Measurements from ENCODE around the gene MITD1. TPM values are rescaled to one million over a fixed set of nuclear protein-coding genes. Genes with fewer than 3 reads are reported as not detected.
"Not testable (repeated sequence)": the region's sequence is repeated elsewhere in the genome, so short reads cannot be mapped to it uniquely, and the experiment has no call there.

MITD1 gene
- total RNA-seq, 1 experiment from 2014 or later, result 42.0 TPM

DNA sequence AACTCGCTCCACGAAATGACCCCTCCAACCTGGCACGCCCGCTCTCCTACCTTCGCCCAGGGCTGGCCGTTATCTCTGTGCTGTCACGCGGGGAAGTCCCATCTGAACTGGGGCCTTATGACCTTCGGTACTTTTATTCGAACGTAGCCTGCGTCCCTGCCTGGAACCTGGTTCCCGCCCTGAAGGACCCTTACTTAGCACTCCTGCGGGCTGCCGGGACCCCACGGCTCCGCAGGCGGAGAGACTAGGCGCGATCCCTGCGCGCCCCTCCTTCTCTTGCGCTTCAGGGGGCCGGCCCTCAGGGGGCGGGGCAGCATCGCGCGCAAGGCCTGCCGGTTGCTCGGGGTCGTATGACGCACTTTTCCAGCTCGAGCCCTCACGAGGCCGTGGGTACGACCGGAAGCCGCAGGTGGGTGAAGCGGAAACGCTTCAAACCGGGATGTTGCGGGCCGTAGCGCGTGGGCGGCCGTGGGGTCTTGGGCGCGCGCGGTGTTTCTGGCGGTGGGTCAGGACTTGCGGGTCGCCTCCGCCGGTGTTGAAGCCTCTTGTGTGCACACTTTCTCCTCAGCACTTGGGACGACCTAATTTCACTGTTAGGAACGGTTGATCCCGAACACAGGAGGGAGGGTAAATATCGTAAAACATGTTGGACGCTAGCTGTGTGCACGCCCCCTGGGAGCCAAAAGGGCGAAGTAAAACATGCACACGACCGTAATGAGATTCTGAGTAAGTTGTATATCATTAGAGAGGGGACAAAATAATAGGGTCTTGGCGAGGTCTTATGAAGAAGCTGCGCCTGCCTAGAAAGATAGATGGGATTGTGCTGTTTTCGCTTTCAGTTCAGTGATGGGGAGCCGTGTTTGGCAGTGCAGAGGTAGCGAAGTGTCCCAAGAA, 26.0 kb downstream of the MITD1 start, which contains the start of the genes LIPT1 and TSGA10:
TSS of gene LIPT1 (plus strand) at position 325 of the 894 bp plus-strand sequence. CDS start 6,991 bp downstream, outside the sequence.
TSS of gene TSGA10 (minus strand) at position 300 of the 894 bp plus-strand sequence. CDS start 45,503 bp downstream, outside the sequence.
- DNase-seq (ENCODE audit: low read depth), result peak; percentile 86

DNA sequence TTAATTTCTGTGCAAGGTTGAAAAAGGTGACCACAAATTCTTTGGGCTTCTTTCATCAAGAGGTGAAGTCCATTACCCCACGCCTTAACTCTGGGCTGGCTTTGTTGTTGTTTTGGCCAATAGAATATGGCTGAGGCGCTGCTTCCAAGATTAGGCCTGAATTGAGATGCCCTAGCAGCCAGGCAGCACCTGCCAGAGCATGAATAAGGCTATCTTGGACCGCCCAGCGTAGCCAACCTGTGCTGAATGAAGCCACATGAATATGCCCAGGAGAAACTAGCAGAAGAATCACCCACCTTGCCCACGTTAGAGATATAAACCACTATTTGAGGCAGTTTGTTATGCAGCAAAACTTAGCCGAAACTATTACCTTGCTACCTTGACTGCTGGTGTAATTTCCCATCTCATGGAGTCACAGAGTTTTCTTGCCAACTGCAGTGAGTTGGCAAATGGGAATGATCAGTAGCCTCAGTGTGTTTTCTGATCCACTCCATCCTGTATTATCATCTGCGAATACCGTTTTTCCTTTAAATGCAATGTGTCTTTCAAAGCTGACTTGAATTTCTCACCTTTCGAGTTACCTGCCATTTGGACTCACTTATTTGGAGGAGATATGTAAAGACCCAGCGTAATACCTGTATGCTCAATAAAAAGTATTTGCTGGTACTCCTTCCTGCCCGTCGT, 26.8 kb downstream of the MITD1 start:
- peak; percentile 6 for DNase-seq (ENCODE audit: low read depth)

DNA sequence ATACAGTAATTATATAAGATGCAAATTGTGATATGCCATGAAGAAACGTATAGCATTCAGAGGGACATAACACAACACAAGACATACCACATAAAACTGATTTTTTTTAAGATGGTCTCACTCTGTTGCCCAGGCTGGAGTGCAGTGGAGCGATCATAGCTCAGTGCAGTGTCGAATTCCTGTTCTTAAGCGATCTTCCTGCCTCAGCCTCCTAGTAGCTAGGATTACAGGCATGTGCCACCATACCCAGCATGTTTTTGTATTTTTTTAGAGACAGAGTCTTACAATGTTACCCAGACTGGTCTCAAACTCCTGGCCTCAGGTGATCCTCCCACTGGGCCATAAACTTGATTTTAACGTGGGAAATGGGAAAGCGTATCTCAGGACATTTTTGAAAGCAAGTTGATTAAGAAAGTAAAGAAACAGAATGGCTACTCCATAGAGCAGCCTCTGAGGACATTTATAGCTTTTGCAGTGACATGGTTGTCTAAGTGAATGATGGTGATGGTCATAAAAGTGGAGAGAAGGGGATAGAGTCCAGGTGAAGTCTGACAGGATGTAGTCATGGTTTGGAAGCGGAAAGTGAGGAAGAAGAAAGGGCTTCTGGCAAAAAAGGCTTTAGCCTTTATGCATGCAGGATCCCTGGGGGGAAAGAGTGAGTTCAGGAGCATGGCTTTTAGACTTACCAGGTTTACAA, 28.5 kb downstream of the MITD1 start:
- no peak for DNase-seq (ENCODE audit: low read depth)

DNA sequence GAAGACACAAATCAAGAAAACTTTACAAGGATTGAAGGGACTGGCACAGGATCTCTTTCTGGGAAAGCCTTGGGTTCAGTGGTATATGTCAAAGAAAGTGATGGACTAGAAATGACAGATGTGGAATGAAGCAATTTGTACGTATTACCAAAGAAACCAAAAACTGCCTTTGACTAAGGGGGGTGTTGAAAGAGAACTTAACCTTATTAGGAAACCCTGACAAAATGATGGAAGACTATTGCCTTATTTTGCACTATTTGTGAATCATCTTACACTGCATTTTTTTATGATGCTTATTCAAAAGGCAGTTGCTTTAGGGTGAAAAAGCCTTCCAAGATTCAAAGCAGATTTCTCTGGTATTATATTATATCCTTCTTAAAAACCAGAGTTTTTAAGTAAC, 30.2 kb downstream of the MITD1 start:
- no peak for DNase-seq (ENCODE audit: low read depth)

DNA sequence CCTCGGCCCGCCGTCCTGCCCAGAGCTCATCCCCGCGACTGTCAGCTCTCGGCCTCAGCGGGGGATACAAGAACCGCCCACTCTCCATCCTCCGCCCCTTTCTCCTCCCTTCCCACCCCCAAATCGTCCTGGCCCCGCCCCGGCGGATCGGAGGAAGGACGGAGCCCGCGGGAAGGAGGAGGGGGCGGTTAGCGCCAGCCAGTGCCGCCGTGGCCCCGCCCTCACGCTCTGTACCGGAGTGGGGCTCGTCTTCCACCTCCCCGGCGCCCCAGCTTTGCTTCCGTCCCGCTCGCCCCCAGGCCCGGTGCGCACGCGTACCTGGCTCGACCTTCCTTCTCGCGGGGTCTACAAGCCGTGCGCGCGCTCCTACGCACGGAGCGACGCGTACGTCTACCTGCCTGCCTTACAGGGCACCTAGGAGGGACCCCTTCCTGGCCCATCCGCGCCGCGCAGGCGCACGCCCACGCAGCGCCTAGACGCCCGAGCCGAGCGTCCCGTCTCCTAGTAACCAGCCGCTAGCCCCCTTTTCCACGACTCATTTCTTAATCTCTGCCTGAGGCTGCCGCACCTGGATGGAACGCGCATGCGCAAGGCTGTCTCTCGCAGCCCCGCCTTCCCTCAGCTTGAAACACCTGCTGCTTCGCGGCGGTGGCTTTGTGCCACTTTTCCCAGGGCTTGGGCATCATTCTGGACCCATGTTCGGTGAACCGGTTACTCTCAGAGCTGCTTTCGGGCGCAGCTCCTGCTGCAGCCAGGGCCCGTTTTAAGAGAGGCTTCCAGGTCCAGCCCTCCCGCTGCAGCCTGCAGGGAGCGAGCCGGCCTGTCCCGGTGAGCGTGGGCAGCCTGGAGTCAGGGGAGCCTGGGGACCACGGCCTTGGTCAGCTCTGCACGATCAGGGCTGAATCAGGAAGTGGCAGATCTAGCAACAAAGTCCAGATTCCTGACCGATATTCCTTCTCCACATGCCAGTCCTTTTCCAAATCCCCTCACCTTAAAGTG, 39.4 kb downstream of the MITD1 start, which contains the start of gene C2orf15:
TSS of gene C2orf15 (plus strand) at position 598 of the 999 bp plus-strand sequence. CDS start 8,852 bp downstream, outside the sequence.
- peak; percentile 88 for DNase-seq (ENCODE audit: low read depth)

DNA sequence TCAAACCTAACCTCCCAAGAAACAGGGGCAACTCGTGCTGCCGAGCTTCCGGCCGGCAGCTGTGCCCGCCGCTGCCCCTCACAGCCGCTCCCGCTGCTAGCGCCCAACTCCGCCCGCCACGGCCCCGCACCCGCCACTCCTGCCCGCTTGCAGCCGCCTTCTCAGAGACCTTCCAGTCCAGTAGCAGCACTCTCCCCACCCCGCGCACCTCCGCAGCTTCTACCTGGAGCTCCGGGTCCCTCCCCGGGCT, 40.1 kb downstream of the MITD1 start:
- no peak for DNase-seq (ENCODE audit: low read depth)

DNA sequence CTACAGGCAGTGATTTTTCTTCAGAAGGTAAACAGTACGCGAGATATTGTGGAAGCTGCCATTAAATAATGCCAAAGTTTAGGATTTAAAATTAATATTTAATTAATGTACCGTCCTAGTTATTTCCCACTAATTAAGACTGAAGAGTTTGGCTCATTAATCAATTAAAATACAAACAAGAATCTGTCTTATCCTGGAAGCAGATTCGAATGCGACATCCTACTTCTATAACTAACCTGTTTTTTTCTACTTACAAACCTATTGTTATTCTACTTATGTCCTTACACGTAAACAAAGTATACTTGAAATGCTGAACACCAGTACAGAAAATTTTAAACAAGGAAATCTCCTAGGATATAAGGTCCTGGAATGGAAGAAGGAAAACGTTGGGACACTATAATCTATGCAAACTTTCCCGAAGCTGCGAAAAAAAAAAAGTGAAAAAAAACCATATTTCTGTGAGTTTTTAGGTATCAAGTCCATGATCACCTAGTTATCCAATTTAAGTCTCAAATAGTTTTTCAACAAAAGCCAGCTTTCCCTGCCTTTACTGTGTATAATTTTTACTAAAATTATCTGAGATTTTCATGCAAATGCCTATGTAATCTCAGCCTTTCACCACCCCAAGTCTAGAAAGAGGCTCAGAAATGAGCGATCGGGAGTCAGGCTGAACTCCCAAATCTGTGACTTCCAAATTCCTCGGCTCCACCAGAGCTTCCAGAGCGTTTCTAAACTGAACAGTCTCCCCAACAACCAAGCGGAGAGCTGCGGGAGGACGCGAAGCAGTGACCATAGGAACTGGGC, 40.6 kb downstream of the MITD1 start:
- DNase-seq (ENCODE audit: low read depth), result peak; percentile 58

DNA sequence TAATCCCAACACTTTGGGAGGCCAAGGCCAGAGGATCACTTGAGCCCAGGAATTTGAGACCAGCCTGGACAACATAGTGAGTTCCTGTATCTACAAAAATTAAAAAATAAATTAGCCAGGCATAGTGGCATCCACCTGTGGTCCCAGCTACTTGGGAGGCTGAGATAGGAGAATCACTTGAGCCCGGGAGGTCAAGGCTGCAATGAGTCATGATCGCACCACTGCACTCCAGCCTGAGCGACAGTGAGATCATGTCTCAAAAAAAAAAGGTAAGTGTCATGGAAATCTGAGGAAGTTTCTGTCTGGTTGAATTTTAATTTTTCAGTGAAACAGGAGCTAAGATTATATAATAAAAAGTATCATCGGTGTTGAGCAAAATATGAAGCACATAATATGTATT, 41.9 kb downstream of the MITD1 start:
- no peak for DNase-seq (ENCODE audit: low read depth)

DNA sequence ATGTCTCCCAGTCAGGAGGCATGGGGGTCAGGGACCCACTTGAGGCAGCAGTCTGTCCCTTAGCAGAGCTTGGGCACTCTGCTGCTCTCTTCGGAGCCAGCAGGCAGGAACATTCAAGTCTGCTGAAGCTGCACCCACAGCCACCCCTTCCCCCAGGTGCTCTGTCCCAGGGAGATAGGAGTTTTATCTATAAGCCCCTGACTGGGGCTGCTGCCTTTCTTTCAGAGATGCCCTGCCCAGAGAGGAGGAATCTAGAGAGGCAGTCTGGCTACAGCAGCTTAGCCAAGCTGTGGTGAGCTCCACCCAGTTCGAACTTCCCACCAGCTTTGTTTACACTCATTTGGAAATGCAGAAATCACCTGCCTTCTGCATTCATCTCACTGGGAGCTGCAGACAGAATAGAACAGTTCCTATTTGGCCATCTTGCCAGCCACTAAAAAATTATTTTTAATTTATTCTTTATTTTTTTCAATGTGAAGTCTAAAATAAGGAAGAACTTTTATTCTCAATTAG, 45.8 kb downstream of the MITD1 start:
- not testable (repeated sequence) for DNase-seq (ENCODE audit: low read depth)

DNA sequence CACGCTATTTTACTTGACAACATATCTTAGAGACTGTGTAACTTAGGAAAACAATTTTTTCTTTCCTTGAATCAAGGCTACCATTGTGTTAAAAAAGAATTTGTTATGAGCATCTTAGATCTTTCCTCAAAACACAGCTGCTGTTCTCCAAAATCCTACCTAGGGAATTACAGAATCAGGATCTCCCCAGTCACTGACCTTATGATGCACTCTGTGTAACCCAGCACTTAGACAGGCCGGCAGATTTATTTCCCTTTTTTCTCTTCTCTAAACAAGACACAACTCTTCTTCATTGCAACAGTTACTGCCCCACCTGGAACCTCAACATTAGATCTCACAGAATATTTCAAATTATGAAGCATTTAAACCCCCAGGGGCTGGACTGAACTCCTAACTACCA, 52.9 kb downstream of the MITD1 start:
- no peak for DNase-seq (ENCODE audit: low read depth)

Other genes starting within 250 kb of the MITD1 start
- not detected in 2 replicates for gene CRACDL, start 244.8 kb downstream of the MITD1 start, total RNA-seq (2014; rRNA removed; shearing (Covaris generic))
- gene C2orf15, start 39.4 kb downstream of the MITD1 start, total RNA-seq (2014; rRNA removed; shearing (Covaris generic)), result 0.39 and 1.4 TPM in 2 replicates
- 0.71 and 4.8 TPM in 2 replicates for gene TSGA10, start 26.1 kb downstream of the MITD1 start, total RNA-seq (2014; rRNA removed; shearing (Covaris generic))
- 4.5 and 6.2 TPM in 2 replicates for gene LIPT1, start 26.1 kb downstream of the MITD1 start, total RNA-seq (2014; rRNA removed; shearing (Covaris generic))
- gene MRPL30, start 126 bp upstream of the MITD1 start, total RNA-seq (2014; rRNA removed; shearing (Covaris generic)), result 29.1 and 39.5 TPM in 2 replicates
- 0.84 TPM in 1 of 2 replicates, not detected in the other for gene LYG2, start 74.6 kb upstream of the MITD1 start, total RNA-seq (2014; rRNA removed; shearing (Covaris generic))
- gene LYG1, start 120.1 kb upstream of the MITD1 start, total RNA-seq (2014; rRNA removed; shearing (Covaris generic)), result 0.96 TPM in 1 of 2 replicates, not detected in the other
- 79.4 and 83.6 TPM in 2 replicates for gene TXNDC9, start 155.3 kb upstream of the MITD1 start, total RNA-seq (2014; rRNA removed; shearing (Covaris generic))
- 8.5 and 11.7 TPM in 2 replicates for gene EIF5B, start 156.3 kb upstream of the MITD1 start, total RNA-seq (2014; rRNA removed; shearing (Covaris generic))

Data from M059J (cell line).